HCT116 (cell line): Measurements from ENCODE around the gene TRIM10.
A peak's percentile ranks its signal among the peaks of the same experiment; 100 is the strongest.

Experiments
- CTCF ChIP-seq, 3 experiments: fragments of 200-600 bp in 1 of 3; sonication (generic) in 1 of 3; IDR thresholded peaks in 2 of 3; conservative IDR thresholded peaks in 1 of 3; 2 replicates each; pipeline ENCODE4 v1.5.1; 2012 to 2017; ENCODE audit warnings: low read depth in 2 of 3, low read length in 2 of 3, antibody characterized with exemption in 1 of 3, borderline replicate concordance in 1 of 3, control low read depth in 1 of 3, mild to moderate bottlenecking in 1 of 3, mixed read lengths in 1 of 3, mixed run types in 1 of 3, moderate library complexity in 1 of 3; ENCODE audit not compliant: insufficient read depth in 1 of 3
- MAX ChIP-seq: IDR thresholded peaks from 2 replicates; pipeline ENCODE4 v1.6.1; 2012

- TF ChIP-seq MAX = no peak
- TF ChIP-seq CTCF (IDR thresholded peaks at IDR 0.05 in 2 of 3, conservative IDR thresholded peaks at IDR 0.05 in 1 of 3; ENCODE audit: borderline replicate concordance in 1 of 3, insufficient read depth in 1 of 3, low read depth in 2 of 3, low read length in 2 of 3) = peak; percentile 99 to 100 (median 100)
These were observed 29.8 kb downstream of the TRIM10 start for GRCh38 chr6:30130887-30131862.
